ENCODE results near the gene ZSCAN30.

Gene ZSCAN30

DNA sequence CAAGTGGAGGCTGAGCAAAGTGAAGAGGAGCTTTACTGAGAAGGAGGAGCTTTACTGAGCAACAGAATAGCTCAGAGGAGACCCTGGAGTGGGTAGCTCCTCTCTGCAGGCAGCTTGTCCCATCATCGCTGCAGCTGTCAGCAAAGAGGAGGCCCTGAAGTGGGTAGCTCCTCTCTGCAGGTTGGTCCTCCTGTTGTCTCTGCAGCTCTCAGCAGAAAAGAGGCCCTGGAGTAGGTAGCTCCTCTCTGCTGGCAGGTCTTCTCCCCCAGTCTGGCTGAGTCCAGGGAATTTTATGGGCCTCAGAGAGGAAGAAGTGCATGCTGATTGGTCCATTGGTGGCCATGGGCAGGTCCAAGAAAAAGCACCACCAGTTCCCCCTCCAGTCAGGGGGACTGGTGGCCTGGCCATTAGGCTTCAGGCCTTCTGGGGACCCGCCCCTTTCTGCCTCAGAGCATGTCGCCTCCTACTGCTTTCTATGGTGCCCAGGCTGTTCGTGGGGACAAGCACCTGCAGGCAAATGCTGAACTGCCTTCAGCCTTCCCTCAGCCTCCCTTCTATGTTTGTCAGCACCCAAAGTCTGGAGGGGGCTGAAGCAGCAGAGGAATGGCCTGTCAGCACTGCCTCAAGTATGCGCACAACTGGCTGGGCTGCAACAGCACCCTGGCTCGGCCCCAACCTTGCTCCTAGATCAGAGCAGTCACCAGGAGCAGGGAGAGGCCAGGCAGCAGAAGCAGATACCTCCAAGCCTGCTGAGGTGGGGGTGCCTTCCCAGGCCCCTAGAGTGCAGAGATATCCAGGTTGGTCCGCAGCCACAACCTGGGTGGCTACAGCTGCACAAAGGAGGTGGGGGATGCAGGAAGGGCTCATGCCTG lies 5.9 kb downstream of the ZSCAN30 start:
- Histone ChIP-seq H3K27me3 (ENCODE audit: insufficient read depth, poor library complexity, severe bottlenecking) (no peaks in the 10 kb centered on the region), H3K36me3 (ENCODE audit: low read depth) (peaks cover 2% of the 10 kb centered on the region; the same call in 1 of the 2 replicates), H3K27ac (ENCODE audit: poor library complexity, severe bottlenecking) (no peak overlapping the region), H3K4me1 (ENCODE audit: insufficient read depth, poor library complexity, severe bottlenecking) (peaks cover 16% of the 10 kb centered on the region), H3K4me3 (ENCODE audit: severe bottlenecking) (no peak overlapping the region), H3K9me3 (ENCODE audit: severe bottlenecking) (no peaks in the 10 kb centered on the region)
- no peak for ATAC-seq (ENCODE audit: low read depth)
- TF ChIP-seq, protein P1, sequence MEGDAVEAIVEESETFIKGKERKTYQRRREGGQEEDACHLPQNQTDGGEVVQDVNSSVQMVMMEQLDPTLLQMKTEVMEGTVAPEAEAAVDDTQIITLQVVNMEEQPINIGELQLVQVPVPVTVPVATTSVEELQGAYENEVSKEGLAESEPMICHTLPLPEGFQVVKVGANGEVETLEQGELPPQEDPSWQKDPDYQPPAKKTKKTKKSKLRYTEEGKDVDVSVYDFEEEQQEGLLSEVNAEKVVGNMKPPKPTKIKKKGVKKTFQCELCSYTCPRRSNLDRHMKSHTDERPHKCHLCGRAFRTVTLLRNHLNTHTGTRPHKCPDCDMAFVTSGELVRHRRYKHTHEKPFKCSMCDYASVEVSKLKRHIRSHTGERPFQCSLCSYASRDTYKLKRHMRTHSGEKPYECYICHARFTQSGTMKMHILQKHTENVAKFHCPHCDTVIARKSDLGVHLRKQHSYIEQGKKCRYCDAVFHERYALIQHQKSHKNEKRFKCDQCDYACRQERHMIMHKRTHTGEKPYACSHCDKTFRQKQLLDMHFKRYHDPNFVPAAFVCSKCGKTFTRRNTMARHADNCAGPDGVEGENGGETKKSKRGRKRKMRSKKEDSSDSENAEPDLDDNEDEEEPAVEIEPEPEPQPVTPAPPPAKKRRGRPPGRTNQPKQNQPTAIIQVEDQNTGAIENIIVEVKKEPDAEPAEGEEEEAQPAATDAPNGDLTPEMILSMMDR (IDR thresholded peaks at IDR 0.05; ENCODE audit: poor library complexity, severe bottlenecking), result no peak
- DNase-seq (ENCODE audit: low spot score), result no peak

DNA sequence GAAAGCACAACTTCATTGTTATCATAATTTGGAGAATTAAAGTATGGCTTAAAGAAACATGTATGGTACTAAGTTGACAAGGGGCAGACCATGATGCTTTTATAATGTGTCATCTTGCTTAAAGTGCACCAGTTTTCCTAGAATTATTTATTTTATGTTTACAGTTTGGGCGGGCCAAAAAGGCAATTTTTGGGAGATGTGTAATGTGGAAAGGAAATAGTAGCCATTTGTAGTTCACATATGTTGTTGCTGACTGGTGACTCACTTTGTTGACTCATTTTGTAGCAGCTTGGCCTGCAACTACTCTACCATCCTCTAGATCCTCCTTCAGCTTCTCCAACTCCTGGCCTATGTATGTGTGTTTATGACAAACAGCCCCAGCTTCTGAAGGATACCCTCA lies 7.7 kb downstream of the ZSCAN30 start:
- TF ChIP-seq, protein P1 (IDR thresholded peaks at IDR 0.05; ENCODE audit: poor library complexity, severe bottlenecking), result no peak
- Histone ChIP-seq H3K27me3 (ENCODE audit: insufficient read depth, poor library complexity, severe bottlenecking) (no peaks in the 10 kb centered on the region), H3K27ac (ENCODE audit: poor library complexity, severe bottlenecking) (peak overlapping the region; percentile 36), H3K36me3 (ENCODE audit: low read depth) (peaks cover 2% of the 10 kb centered on the region; the same call in 1 of the 2 replicates), H3K9me3 (ENCODE audit: severe bottlenecking) (no peaks in the 10 kb centered on the region), H3K4me3 (ENCODE audit: severe bottlenecking) (no peak overlapping the region), H3K4me1 (ENCODE audit: insufficient read depth, poor library complexity, severe bottlenecking) (peaks cover 9% of the 10 kb centered on the region)
- ATAC-seq (ENCODE audit: low read depth) (peak; percentile 94), DNase-seq (ENCODE audit: low spot score) (no peak)

DNA sequence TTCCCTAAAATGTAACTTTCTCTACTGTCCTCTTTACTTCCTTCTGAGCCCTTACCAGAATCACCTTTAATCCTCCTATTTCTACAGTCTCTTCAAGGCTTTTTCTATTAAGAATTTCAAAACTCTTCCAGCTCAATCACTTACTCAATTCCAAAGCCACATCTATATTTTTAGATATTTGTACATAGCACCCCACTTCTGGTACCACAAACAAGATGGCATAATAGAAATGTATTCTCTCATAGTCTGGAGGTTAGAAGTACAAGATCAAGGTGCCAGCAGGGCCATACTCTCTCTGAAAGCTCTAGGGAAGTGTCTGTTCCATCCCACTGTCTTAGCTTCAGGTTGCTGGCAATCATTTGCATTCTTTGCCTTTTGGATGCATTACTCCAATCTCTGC lies 11.1 kb downstream of the ZSCAN30 start:
- Histone ChIP-seq H3K4me1 (ENCODE audit: insufficient read depth, poor library complexity, severe bottlenecking) (peaks cover 9% of the 10 kb centered on the region), H3K36me3 (ENCODE audit: low read depth) (0 out of 2 replicates have a peak, but pooled peaks cover 2% of the 10 kb centered on the region), H3K9me3 (ENCODE audit: severe bottlenecking) (no peaks in the 10 kb centered on the region), H3K27me3 (ENCODE audit: insufficient read depth, poor library complexity, severe bottlenecking) (no peaks in the 10 kb centered on the region), H3K4me3 (ENCODE audit: severe bottlenecking) (no peak overlapping the region), H3K27ac (ENCODE audit: poor library complexity, severe bottlenecking) (no peak overlapping the region)
- DNase-seq (ENCODE audit: low spot score) (no peak), ATAC-seq (ENCODE audit: low read depth) (no peak)
- TF ChIP-seq, protein P1 (IDR thresholded peaks at IDR 0.05; ENCODE audit: poor library complexity, severe bottlenecking), result no peak

DNA sequence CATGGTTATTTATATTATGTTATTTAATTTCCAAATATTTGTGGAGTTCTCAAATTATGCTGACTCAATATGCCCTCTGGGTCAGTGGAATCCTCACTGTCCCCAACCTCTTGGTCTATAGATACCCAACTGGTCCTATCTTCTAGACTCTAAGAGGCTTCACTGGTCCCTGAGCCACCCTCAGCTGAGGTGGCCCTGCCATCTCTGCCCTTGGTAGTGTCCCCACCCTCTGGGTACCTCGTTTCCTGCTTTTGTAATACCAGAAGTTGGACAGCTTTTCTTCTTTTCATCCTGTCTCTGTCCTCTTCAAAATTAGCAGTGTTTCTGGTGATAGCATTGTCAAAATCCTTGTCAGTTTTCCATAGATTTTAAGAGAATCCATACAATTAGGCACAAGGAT lies 11.9 kb downstream of the ZSCAN30 start:
- TF ChIP-seq, protein P1 (IDR thresholded peaks at IDR 0.05; ENCODE audit: poor library complexity, severe bottlenecking), result no peak
- DNase-seq (ENCODE audit: low spot score), result no peak
- ATAC-seq (ENCODE audit: low read depth), result no peak
- peaks cover 9% of the 10 kb centered on the region for H3K4me1 ChIP-seq (ENCODE audit: insufficient read depth, poor library complexity, severe bottlenecking)
- H3K4me3 ChIP-seq (ENCODE audit: severe bottlenecking), result no peak overlapping the region
- no peaks in the 10 kb centered on the region for H3K27me3 ChIP-seq (ENCODE audit: insufficient read depth, poor library complexity, severe bottlenecking)
- H3K9me3 ChIP-seq (ENCODE audit: severe bottlenecking), result no peaks in the 10 kb centered on the region
- 0 out of 2 replicates have a peak, but pooled peaks cover 2% of the 10 kb centered on the region for H3K36me3 ChIP-seq (ENCODE audit: low read depth)
- H3K27ac ChIP-seq (ENCODE audit: poor library complexity, severe bottlenecking), result no peak overlapping the region

DNA sequence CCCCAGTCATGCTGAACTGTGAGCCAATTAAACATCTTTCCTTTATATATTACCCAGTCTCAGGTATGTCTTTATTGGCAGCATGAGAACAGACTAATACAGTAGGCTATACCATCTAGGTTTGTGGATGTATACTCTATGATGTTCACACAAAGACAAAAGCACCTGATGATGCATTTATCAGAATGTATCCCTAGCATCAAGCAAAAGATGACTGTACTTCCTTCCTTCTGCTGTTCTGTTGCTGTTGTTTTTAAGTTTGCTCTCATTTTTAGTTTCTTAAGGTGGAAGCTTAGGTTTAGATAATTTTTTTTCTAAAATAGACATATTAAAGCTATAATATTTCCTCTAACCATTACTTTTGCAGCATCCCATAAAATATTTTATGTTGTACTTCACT lies 12.4 kb downstream of the ZSCAN30 start:
- ATAC-seq (ENCODE audit: low read depth) (no peak), DNase-seq (ENCODE audit: low spot score) (no peak)
- Histone ChIP-seq H3K4me1 (ENCODE audit: insufficient read depth, poor library complexity, severe bottlenecking) (peaks cover 6% of the 10 kb centered on the region), H3K27me3 (ENCODE audit: insufficient read depth, poor library complexity, severe bottlenecking) (no peaks in the 10 kb centered on the region), H3K36me3 (ENCODE audit: low read depth) (0 out of 2 replicates have a peak, but pooled peaks cover 2% of the 10 kb centered on the region), H3K9me3 (ENCODE audit: severe bottlenecking) (no peaks in the 10 kb centered on the region), H3K4me3 (ENCODE audit: severe bottlenecking) (no peak overlapping the region), H3K27ac (ENCODE audit: poor library complexity, severe bottlenecking) (no peak overlapping the region)
- TF ChIP-seq, protein P1 (IDR thresholded peaks at IDR 0.05; ENCODE audit: poor library complexity, severe bottlenecking), result no peak
